Measurements from ENCODE around the gene SEMA4D.
"Not testable (repeated sequence)": the region's sequence is repeated elsewhere in the genome, so short reads cannot be mapped to it uniquely, and the experiment has no call there.

SEMA4D gene

DNA sequence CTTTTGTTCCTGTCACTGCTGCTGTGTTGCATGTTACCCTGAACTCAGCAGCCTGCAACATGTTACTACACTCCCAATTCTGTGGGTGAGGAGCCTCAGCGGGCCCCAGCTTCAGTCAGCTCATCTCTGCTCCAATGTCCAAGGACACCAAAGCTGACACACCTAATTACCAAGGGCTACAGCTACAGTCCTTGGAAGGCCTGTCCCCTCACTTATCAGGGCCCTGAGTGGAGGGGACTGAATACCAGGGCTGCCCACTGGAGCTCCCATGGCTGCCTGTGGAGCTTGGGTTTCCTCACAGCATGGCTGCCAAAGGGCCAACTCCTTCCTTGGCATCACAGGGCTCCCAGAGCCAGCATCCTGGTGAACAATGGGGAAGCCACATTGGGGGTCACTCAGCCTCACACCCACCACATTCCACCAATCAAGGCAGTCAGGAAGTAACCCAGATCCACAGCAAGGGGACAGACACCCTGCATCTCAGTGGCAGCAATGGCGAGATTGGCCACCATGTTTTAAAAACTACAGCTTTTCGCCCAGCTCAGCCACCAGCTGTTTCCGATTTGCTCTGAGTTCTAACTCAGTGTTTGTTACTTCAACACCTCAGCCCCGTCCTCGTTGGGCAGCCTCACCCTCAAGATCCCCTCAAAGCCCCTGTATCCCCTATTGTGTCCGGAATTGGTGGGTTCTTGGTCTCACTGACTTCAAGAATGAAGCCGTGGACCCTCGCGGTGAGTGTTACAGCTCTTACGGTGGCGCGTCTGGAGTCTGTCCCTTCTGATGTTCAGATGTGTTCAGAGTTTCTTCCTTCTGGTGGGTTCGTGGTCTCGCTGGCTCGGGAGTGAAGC lies 18.9 kb downstream of the SEMA4D start:
- peaks cover 22% of the 10 kb centered on the region for H3K36me3 Mint-ChIP-seq
- peaks cover 52% of the 10 kb centered on the region for H3K4me1 Mint-ChIP-seq
- DNase-seq (ENCODE audit: low spot score in 2 of 2) (no peak), ATAC-seq (ENCODE audit: low read depth) (no peak)
- no peaks in the 10 kb centered on the region for H3K27me3 Mint-ChIP-seq
- no peak overlapping the region for H3K4me3 Mint-ChIP-seq
- H3K27ac Mint-ChIP-seq, result peak overlapping the region; percentile 41
- no peaks in the 10 kb centered on the region for H3K9me3 Mint-ChIP-seq

DNA sequence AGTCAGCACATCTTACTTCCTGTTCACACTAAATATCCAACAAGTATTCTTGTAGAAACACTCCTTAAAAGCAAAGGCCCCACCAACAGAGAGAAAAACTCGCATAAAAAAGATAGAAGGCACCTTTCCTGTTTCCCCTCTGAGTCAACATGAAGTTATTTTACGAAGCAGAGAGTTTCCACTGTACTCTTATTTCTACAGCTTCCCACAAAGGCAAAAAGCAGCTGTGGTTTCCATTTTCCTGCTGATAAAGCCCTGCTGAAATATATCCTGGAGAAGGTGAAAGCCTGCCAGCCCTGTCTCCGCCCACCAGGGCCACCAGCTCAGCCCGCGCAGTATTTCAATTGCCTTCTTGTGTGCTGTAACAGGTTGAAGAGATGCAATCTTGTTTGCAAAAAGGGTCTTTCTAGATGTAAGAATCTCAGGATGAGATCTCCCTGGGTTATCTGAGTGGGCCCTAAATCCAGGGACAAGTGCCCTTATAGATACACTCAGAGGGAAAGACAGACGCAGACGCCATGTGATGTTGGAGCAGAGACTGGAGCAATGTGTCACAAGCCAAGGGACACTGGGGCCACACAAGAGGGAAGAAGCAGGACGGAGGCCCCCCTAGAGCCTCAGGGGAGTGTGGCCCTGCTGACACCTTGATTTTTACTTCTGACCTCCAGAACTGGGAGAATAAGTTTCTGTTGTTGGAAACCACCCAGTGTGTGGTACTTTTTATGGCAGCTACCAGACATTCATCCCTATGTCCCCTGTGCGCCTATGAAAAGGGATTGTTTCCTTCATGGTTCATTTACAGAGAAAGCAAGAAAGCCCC lies 19.9 kb downstream of the SEMA4D start:
- Mint-ChIP-seq H3K27ac (peak overlapping the region; percentile 62), H3K27me3 (no peaks in the 10 kb centered on the region), H3K9me3 (no peaks in the 10 kb centered on the region), H3K4me1 (peaks cover 47% of the 10 kb centered on the region), H3K36me3 (peaks cover 24% of the 10 kb centered on the region), H3K4me3 (peak overlapping the region; percentile 11)
- DNase-seq (ENCODE audit: low spot score in 2 of 2) (no peak), ATAC-seq (ENCODE audit: low read depth) (no peak)

DNA sequence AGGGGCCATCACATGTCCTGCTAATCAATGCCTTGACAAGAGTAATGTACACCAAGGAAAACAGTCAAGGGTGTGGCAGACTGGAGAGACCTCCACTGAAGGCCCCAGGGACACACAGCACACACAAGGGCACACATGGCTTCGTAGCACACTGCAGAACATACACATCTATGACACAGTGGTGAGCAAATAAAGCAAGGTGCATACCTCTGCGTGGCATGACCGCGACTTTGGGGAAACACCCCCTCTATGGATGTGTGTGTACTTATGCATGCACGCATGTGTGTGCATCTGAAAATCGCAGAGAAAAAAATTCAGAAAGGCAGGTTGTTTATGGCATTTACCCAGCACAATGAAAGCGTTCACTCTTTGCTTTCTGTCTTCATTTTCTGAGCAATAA lies 20.5 kb downstream of the SEMA4D start:
- H3K27me3 Mint-ChIP-seq, result no peaks in the 10 kb centered on the region
- H3K27ac Mint-ChIP-seq, result peak overlapping the region; percentile 62
- no peak for ATAC-seq (ENCODE audit: low read depth)
- DNase-seq (ENCODE audit: low spot score in 2 of 2), result no peak
- peaks cover 42% of the 10 kb centered on the region for H3K4me1 Mint-ChIP-seq
- peaks cover 26% of the 10 kb centered on the region for H3K36me3 Mint-ChIP-seq
- H3K9me3 Mint-ChIP-seq, result no peaks in the 10 kb centered on the region
- H3K4me3 Mint-ChIP-seq, result no peak overlapping the region

DNA sequence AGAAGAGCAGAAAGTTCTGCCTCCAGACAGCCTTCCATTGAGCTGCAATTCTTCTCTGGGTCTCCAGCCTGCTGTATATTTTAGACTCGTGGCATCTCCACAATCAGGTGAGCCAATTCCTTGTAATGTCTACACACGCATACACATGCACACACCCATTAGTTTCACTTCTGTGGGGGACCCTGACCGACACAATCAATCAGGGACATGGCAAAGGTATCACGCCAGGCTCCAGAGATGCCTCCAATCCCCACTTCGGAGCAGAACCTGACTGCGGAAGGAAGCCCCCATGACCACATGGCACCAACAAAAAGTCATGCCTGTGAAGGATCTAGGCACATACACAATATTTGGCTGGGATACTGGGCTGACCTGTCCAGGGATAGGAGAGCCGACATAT lies 21.4 kb downstream of the SEMA4D start:
- Mint-ChIP-seq H3K27ac (no peak overlapping the region), H3K4me1 (peaks cover 38% of the 10 kb centered on the region), H3K9me3 (no peaks in the 10 kb centered on the region), H3K36me3 (peaks cover 31% of the 10 kb centered on the region), H3K4me3 (no peak overlapping the region), H3K27me3 (no peaks in the 10 kb centered on the region)
- ATAC-seq (ENCODE audit: low read depth), result no peak
- no peak for DNase-seq (ENCODE audit: low spot score in 2 of 2)

DNA sequence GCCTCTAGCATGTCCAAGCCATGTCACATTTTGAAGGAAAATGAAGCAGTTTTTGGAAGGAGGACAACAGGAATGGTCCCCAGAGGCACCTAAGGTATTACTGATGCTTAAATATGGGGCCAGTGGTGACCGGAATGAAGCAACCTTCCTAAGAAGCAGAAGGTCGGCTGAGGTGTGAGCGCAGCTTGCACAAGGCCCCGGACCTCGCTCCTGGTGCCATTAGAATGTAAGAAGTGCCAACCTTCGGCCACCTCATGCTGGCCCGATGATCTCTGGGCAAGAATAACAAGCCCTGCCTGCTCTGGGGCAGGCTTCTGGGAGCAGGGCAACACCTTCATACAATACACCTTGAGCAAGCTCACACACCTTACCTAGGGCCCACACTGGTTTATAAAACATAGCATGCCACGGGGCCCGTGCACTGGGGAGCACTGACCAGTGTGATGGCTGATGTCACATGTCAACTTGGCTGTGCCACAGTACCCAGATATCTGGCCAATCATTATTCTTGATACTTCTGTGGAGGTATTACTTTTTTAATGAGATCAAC lies 21.9 kb downstream of the SEMA4D start:
- Mint-ChIP-seq H3K4me3 (no peak overlapping the region), H3K9me3 (no peaks in the 10 kb centered on the region), H3K27me3 (no peaks in the 10 kb centered on the region), H3K27ac (no peak overlapping the region), H3K4me1 (peaks cover 40% of the 10 kb centered on the region), H3K36me3 (peaks cover 32% of the 10 kb centered on the region)
- ATAC-seq (ENCODE audit: low read depth) (no peak), DNase-seq (ENCODE audit: low spot score in 2 of 2) (no peak)

DNA sequence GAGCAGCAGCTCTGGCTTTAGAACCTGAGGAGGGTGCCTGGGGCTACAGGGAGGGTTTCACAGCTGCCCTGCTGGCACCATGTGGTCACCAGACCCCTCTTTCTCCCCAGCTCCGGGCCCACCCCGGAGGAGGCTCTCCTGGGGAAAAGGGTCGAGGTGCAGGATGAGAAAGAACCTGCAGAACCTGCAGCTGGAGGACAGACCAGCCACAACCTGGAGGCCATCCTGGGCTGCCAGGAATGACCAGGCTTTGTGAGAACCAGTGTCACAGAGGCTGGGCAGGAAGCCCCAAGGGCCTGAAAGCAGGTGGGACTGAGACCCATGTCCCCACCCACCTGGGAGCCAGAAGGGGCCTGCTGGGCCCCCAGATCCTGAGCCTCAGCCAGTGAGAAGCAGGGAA lies 23.0 kb downstream of the SEMA4D start:
- peaks cover 35% of the 10 kb centered on the region for H3K36me3 Mint-ChIP-seq
- DNase-seq (ENCODE audit: low spot score in 2 of 2), result no peak
- peaks cover 47% of the 10 kb centered on the region for H3K4me1 Mint-ChIP-seq
- ATAC-seq (ENCODE audit: low read depth), result no peak
- no peak overlapping the region for H3K27ac Mint-ChIP-seq
- no peak overlapping the region for H3K4me3 Mint-ChIP-seq
- no peaks in the 10 kb centered on the region for H3K9me3 Mint-ChIP-seq
- H3K27me3 Mint-ChIP-seq, result no peaks in the 10 kb centered on the region

DNA sequence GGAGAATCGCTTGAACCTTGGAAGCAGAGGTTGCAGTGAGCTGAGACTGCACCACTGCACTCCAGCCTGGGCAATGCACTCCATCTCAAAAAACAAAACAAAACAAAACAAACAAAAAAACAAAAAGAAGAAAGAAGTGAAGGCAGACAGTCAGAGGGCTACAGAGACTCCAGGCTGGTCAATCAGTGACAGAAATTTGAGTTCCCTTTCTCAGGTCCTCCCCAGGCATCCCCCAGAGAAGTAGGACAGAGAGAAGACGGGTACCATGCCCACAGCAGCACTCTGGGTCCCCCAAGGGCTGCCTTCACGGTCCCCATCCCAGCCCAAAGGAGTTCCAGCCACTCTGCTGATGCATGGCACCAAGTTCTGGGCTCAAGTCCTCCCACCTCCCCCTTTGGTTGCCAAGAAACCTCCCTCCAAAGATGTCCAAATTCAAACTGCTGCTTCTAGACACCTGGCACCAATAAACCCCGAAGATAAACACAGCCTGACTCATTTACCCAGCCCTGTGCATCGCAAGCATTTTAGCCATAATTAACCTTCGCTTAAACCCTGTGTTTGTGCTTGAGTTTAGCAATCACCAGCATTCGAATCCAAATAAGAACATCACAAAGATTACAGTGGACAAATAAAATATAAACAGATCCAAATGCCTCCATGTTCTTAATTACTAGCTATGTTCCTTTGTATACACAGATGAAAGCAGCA lies 24.0 kb downstream of the SEMA4D start:
- Mint-ChIP-seq H3K36me3 (peaks cover 31% of the 10 kb centered on the region), H3K9me3 (no peaks in the 10 kb centered on the region), H3K4me1 (peaks cover 55% of the 10 kb centered on the region), H3K4me3 (no peak overlapping the region), H3K27ac (no peak overlapping the region), H3K27me3 (no peaks in the 10 kb centered on the region)
- DNase-seq (ENCODE audit: low spot score in 2 of 2) (no peak), ATAC-seq (ENCODE audit: low read depth) (no peak)

DNA sequence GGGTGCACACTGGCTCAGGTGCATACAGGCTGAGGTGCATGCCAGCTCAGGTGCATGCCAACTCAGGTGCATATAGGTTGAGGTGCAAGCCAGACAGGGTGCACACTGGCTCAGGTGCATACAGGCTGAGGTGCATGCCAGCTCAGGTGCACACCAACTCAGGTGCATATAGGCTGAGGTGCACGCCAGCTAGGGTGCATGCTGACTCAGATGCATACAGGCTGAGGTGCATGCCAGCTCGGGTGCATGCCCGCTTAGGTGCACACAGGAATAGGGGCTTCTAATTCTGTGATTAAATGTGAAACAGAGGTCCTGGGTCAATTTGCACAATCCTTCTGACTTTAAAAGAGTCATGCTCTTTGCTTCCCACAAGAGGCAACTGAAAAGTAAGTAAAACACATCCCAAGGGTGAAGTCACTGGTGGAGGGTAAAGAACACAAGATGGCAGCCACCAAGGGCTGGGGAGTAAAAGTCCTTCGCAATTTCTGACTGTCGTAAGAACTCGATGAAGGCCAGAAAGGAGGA lies 26.1 kb downstream of the SEMA4D start:
- peaks cover 18% of the 10 kb centered on the region for H3K36me3 Mint-ChIP-seq
- not testable (repeated sequence) for DNase-seq (ENCODE audit: low spot score in 2 of 2); H3K9me3 Mint-ChIP-seq; H3K4me3 Mint-ChIP-seq; ATAC-seq (ENCODE audit: low read depth); H3K27me3 Mint-ChIP-seq
- peaks cover 50% of the 10 kb centered on the region for H3K4me1 Mint-ChIP-seq
- H3K27ac Mint-ChIP-seq, result peak overlapping the region; percentile 67

DNA sequence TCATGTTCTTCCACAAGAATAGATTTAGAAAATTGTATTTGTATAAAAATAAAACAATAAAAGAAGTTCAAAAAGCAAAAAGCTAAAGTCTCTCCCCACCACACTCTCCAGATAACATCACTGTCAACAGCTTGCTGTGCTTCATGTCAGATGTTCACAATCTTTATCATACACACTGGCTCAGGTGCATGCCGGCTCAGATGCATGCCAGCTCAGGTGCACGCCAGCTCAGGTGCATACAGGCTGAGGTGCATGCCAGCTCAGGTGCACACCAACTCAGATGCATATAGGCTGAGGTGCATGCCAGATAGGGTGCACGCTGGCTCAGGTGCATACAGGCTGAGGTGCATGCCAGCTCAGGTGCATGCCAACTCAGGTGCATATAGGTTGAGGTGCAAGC lies 26.5 kb downstream of the SEMA4D start:
- H3K4me1 Mint-ChIP-seq, result peaks cover 54% of the 10 kb centered on the region
- no peak overlapping the region for H3K4me3 Mint-ChIP-seq
- no peaks in the 10 kb centered on the region for H3K9me3 Mint-ChIP-seq
- H3K27me3 Mint-ChIP-seq, result no peaks in the 10 kb centered on the region
- peaks cover 18% of the 10 kb centered on the region for H3K36me3 Mint-ChIP-seq
- no peak overlapping the region for H3K27ac Mint-ChIP-seq
- no peak for DNase-seq (ENCODE audit: low spot score in 2 of 2)
- no peak for ATAC-seq (ENCODE audit: low read depth)

DNA sequence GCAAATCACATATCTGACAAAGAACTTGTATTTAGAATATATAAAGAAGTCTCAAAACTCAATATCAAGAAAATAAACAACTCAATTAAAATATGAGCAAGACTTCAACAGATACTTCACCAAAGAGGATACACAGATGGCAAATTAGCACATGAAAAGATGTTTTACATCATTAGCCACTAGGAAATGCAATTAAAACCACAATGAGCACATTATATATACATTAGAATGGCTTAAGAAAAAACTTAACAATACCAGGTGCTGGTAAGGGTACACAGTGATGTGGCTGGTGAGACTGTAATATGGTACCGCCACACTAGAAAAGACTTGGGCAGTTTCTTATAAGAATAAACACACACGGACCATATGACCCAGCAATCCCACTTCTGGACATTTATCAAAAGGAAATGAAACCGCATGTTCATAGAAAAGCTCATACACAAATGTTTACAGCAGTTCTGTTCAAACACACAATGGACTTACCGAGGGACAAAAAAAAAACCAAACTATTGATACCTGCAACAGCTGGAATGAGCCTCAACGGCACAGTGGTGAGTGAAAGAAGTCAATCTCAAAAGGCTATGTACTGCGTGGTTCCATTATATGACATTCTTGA lies 27.6 kb downstream of the SEMA4D start:
- Mint-ChIP-seq H3K36me3 (peaks cover 18% of the 10 kb centered on the region), H3K27me3 (no peaks in the 10 kb centered on the region)
- DNase-seq (ENCODE audit: low spot score in 2 of 2), result no peak

DNA sequence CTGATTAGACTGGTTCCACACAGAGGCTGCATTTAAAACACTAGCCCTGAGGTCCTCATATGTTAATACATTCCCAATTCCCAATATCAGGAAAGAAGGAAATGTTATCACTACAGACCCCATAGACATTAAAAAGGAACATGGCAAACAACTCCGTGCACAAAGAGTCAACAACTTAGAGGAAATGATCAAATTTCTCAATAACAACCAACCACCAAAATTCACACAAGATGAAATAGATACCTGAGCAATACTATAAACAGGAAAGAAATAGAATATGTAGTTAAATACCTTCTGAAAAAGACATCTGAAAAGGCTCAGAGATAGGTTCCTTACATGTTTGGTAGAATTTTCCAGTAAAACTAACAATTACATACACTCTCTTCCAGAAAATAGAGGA lies 28.9 kb downstream of the SEMA4D start:
- Mint-ChIP-seq H3K36me3 (peaks cover 16% of the 10 kb centered on the region), H3K9me3 (no peaks in the 10 kb centered on the region), H3K27me3 (no peaks in the 10 kb centered on the region), H3K27ac (peak overlapping the region; percentile 26), H3K4me3 (no peak overlapping the region), H3K4me1 (peaks cover 72% of the 10 kb centered on the region)
- ATAC-seq (ENCODE audit: low read depth), result no peak
- no peak for DNase-seq (ENCODE audit: low spot score in 2 of 2)

More for the DNA sequence above, 27.6 kb downstream of the SEMA4D start:
- H3K9me3 Mint-ChIP-seq, result no peaks in the 10 kb centered on the region
- peak overlapping the region; percentile 52 for H3K4me3 Mint-ChIP-seq
- peak overlapping the region; percentile 48 for H3K27ac Mint-ChIP-seq
- H3K4me1 Mint-ChIP-seq, result peaks cover 61% of the 10 kb centered on the region
- no peak for ATAC-seq (ENCODE audit: low read depth)

DNA sequence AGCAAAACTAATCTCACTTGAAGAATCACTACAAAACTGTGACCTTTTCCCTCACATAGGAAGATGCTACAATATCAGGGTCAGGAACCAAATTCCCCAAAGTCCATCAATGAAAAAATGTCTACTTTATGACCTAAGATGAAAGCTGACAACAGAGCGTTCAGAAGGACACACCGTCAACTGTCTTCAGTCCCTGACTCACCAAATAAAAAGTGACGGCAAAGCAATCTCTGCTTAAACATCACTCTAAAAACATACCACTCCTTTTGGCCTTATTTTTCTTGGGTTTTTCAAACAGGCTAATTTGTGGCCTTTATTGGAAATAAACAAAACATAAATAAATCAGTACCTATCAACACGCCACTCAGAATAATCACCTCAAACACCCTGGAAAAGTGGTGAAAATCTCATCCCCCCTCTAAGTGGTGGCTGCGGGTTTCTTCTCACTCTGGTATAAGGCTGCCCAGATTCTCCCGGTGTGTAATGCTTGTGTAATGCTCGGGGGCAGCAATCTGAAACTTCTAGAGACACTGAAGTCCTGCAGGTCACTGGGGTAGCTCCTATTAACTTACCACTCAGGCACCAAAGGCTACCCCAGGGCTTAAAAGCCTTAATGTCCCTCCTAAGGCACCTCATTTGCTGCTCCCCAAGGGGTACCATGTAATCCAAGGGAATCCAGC lies 29.5 kb downstream of the SEMA4D start:
- peaks cover 15% of the 10 kb centered on the region for H3K36me3 Mint-ChIP-seq
- DNase-seq (ENCODE audit: low spot score in 2 of 2) (no peak), ATAC-seq (ENCODE audit: low read depth) (no peak)
- peaks cover 74% of the 10 kb centered on the region for H3K4me1 Mint-ChIP-seq
- peak overlapping the region; percentile 31 for H3K27ac Mint-ChIP-seq
- H3K9me3 Mint-ChIP-seq, result no peaks in the 10 kb centered on the region
- no peaks in the 10 kb centered on the region for H3K27me3 Mint-ChIP-seq
- no peak overlapping the region for H3K4me3 Mint-ChIP-seq

DNA sequence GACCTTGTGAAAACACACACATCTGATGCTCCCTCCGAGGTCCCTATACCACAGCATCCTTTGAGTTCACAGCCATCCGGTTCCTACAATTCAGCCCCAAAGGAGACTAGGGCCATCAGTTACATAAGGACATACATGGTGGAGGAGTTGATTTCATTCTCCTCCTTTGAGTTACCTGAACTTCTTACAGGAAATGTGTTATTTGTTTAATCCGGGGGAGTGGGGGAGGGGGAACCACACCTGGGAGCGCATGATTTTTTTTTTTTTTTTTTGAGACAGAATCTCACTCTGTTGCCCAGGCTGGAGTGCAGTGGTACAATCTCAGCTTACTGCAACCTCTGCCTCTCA lies 30.7 kb downstream of the SEMA4D start:
- Mint-ChIP-seq H3K4me3 (peak overlapping the region; percentile 74), H3K36me3 (peaks cover 19% of the 10 kb centered on the region), H3K27me3 (no peaks in the 10 kb centered on the region), H3K4me1 (peaks cover 80% of the 10 kb centered on the region), H3K27ac (peak overlapping the region; percentile 77), H3K9me3 (no peaks in the 10 kb centered on the region)
- no peak for DNase-seq (ENCODE audit: low spot score in 2 of 2)
- no peak for ATAC-seq (ENCODE audit: low read depth)
